Right atrium auricular region (tissue), 2 donors: Measurements from ENCODE around the gene CEP83. TPM values are rescaled to one million over a fixed set of nuclear protein-coding genes. Genes with fewer than 3 reads are reported as not detected.

ENCODE experiments used
- DNase-seq: peaks from one replicate; pipeline ENCODE4 v3.0.0-alpha.2; 2019; ENCODE audit warnings: low spot score
- H3K27ac ChIP-seq, 2 donors: fragments of 200-600 bp; sonication (generic); 1 replicate in 1 of 2; 2 replicates in 1 of 2; pipeline ENCODE4 v1.5.1; 2016 to 2019
- H3K27me3 ChIP-seq, 2 donors: fragments of 200-600 bp; sonication (generic); one replicate each; pipeline versions ENCODE4 v1.5.1 to v1.6.0; 2017 to 2019
- H3K36me3 ChIP-seq: fragments of 200-600 bp; sonication (generic); one replicate; pipeline ENCODE4 v1.5.1; 2016
- H3K4me1 ChIP-seq, 2 donors: fragments of 200-600 bp; sonication (generic); one replicate each; pipeline versions ENCODE4 v1.5.1 to v1.6.0; 2017 to 2019
- H3K4me3 ChIP-seq, 2 donors: fragments of 200-600 bp; sonication (generic); 1 replicate in 1 of 2; 2 replicates in 1 of 2; pipeline ENCODE4 v1.5.1; 2017 to 2019; ENCODE audit warnings: mild to moderate bottlenecking in 1 of 2, moderate library complexity in 1 of 2
- H3K9me3 ChIP-seq, 2 donors: fragments of 200-600 bp; sonication (generic); one replicate each; pipeline ENCODE4 v1.5.1; 2019
- CTCF ChIP-seq, 2 donors: fragments of 200-600 bp; sonication (generic); IDR thresholded peaks; one replicate each; pipeline ENCODE4 v1.5.1; 2019; ENCODE audit warnings: antibody characterized with exemption in 2 of 2
- total RNA-seq, 2 donors: library from RNA; depleted of rRNA; stranded (reverse); fragments of >200 nt; gene quantifications; one replicate each; pipeline ENCODE4 v1.1.0, GENCODE V29; 2016

The CEP83 gene
- total RNA-seq, 2 donors from 2014 or later = 13.0 to 16.6 TPM

- peak in 1 of 2 donors; percentile 36 for TF ChIP-seq CTCF (IDR thresholded peaks at IDR 0.05)
- Histone ChIP-seq H3K4me1 (no peaks in the 10 kb centered on the region), H3K27me3 (no peaks in the 10 kb centered on the region), H3K27ac (no peak overlapping the region), H3K9me3 (no peaks in the 10 kb centered on the region), H3K4me3 (no peak overlapping the region), H3K36me3 (peaks cover 38% of the 10 kb centered on the region)
- no peak for DNase-seq
Measured at GRCh38 chr12:94329366-94329765, 130.3 kb downstream of the CEP83 start.

GRCh38 chr12:94327809-94328208 is 131.9 kb downstream of the CEP83 start:
- no peaks in the 10 kb centered on the region for H3K4me1 ChIP-seq
- DNase-seq = no peak
- H3K36me3 ChIP-seq = peaks cover 48% of the 10 kb centered on the region
- H3K27me3 ChIP-seq = no peaks in the 10 kb centered on the region
- TF ChIP-seq CTCF (IDR thresholded peaks at IDR 0.05) = no peak
- no peak overlapping the region for H3K4me3 ChIP-seq
- no peak overlapping the region for H3K27ac ChIP-seq
- no peaks in the 10 kb centered on the region for H3K9me3 ChIP-seq

- no peaks in the 10 kb centered on the region for H3K4me1 ChIP-seq
- H3K9me3 ChIP-seq = no peaks in the 10 kb centered on the region
- H3K4me3 ChIP-seq = no peak overlapping the region
- H3K27me3 ChIP-seq = no peaks in the 10 kb centered on the region
- no peak overlapping the region for H3K27ac ChIP-seq
- no peak for DNase-seq
- TF ChIP-seq CTCF (IDR thresholded peaks at IDR 0.05) = no peak
- peaks cover 56% of the 10 kb centered on the region for H3K36me3 ChIP-seq
Measured at GRCh38 chr12:94326727-94327126, 132.9 kb downstream of the CEP83 start.

GRCh38 chr12:94326234-94326633 is 133.4 kb downstream of the CEP83 start:
- no peak overlapping the region for H3K4me3 ChIP-seq
- H3K9me3 ChIP-seq = peaks cover 0 to 3% of the 10 kb centered on the region in 2 donors
- no peaks in the 10 kb centered on the region for H3K4me1 ChIP-seq
- no peak overlapping the region for H3K27ac ChIP-seq
- TF ChIP-seq CTCF (IDR thresholded peaks at IDR 0.05) = no peak
- H3K27me3 ChIP-seq = no peaks in the 10 kb centered on the region
- H3K36me3 ChIP-seq = peaks cover 57% of the 10 kb centered on the region
- DNase-seq = no peak

GRCh38 chr12:94322346-94322745 is 137.3 kb downstream of the CEP83 start:
- H3K27ac ChIP-seq = no peak overlapping the region
- DNase-seq = no peak
- H3K4me3 ChIP-seq = no peak overlapping the region
- H3K4me1 ChIP-seq = no peaks in the 10 kb centered on the region
- no peak for TF ChIP-seq CTCF (IDR thresholded peaks at IDR 0.05)
- H3K36me3 ChIP-seq = peaks cover 37% of the 10 kb centered on the region
- H3K9me3 ChIP-seq = peaks cover 0 to 20% of the 10 kb centered on the region in 2 donors
- H3K27me3 ChIP-seq = no peaks in the 10 kb centered on the region

- Histone ChIP-seq H3K27me3 (no peaks in the 10 kb centered on the region), H3K4me1 (no peaks in the 10 kb centered on the region), H3K9me3 (peaks cover 0 to 20% of the 10 kb centered on the region in 2 donors), H3K36me3 (peaks cover 31% of the 10 kb centered on the region), H3K27ac (no peak overlapping the region), H3K4me3 (no peak overlapping the region)
- no peak for DNase-seq
- no peak for TF ChIP-seq CTCF (IDR thresholded peaks at IDR 0.05)
Measured at GRCh38 chr12:94320109-94320508, 139.6 kb downstream of the CEP83 start.
